Smooth muscle cell (in vitro differentiated cells): ENCODE data around the gene ZCCHC24. TPM values are rescaled to one million over a fixed set of nuclear protein-coding genes. Genes with fewer than 3 reads are reported as not detected.

Source experiments
- DNase-seq: peaks from one replicate; lab custom pipeline; 2025; ENCODE audit not compliant: unreplicated experiment; lab: John Stamatoyannopoulos, UW
- H2AFZ ChIP-seq: fragments of 200-600 bp; sonication (generic); 2 replicates; pipeline ENCODE4 v1.6.0; 2016; ENCODE audit warnings: antibody characterized with exemption, low read depth, mild to moderate bottlenecking
- H3F3A ChIP-seq: fragments of 200-600 bp; sonication (generic); 2 replicates; pipeline ENCODE4 v1.6.0; 2017; ENCODE audit warnings: antibody characterized with exemption, low read depth
- H3K27ac ChIP-seq: fragments of 200-600 bp; sonication (generic); 2 replicates; pipeline ENCODE4 v1.5.1; 2016; ENCODE audit warnings: low read depth, mild to moderate bottlenecking
- H3K27me3 ChIP-seq: fragments of 200-600 bp; sonication (generic); 2 replicates; pipeline ENCODE4 v1.6.1; 2016; ENCODE audit warnings: low read depth, mild to moderate bottlenecking
- H3K36me3 ChIP-seq: fragments of 200-600 bp; sonication (generic); 2 replicates; pipeline ENCODE4 v1.5.1; 2016; ENCODE audit warnings: low read depth
- H3K4me1 ChIP-seq: fragments of 200-600 bp; sonication (generic); 2 replicates; pipeline ENCODE4 v1.5.1; 2016; ENCODE audit warnings: low read depth
- H3K4me2 ChIP-seq: fragments of 200-600 bp; sonication (generic); 2 replicates; pipeline ENCODE4 v1.6.0; 2016; ENCODE audit warnings: mild to moderate bottlenecking
- H3K4me3 ChIP-seq: fragments of 200-600 bp; sonication (generic); 2 replicates; pipeline ENCODE4 v1.5.1; 2016; ENCODE audit warnings: mild to moderate bottlenecking
- H3K79me2 ChIP-seq: fragments of 200-600 bp; sonication (generic); 2 replicates; pipeline ENCODE4 v1.6.0; 2016; ENCODE audit warnings: low read depth, mild to moderate bottlenecking
- H3K9ac ChIP-seq: fragments of 200-600 bp; sonication (generic); 2 replicates; pipeline ENCODE4 v1.6.0; 2016; ENCODE audit warnings: low read depth
- H3K9me3 ChIP-seq: fragments of 200-600 bp; sonication (generic); replicated peaks from 2 replicates; pipeline ENCODE4 v1.5.1; 2016; ENCODE audit warnings: low read depth
- H4K20me1 ChIP-seq: fragments of 200-600 bp; sonication (generic); 2 replicates; pipeline ENCODE4 v1.6.0; 2016; ENCODE audit warnings: low read depth
- WGBS: methylation state at CpG from one replicate; pipeline ENCODE4 v1.1.7; 2016; ENCODE audit warnings: low lambda C conversion rate; 5-methylcytosine and 5-hydroxymethylcytosine counted together
- polyA plus RNA-seq: library from polyadenylated mRNA; unstranded; fragments of >200 nt; fragmentation: Nextera tagmentation; extraction: Ambion mirVana; gene quantifications from 2 replicates; pipeline ENCODE4 v1.2.1, GENCODE V29; 2016
- total RNA-seq: library from RNA; depleted of rRNA; stranded (reverse); fragments of >200 nt; gene quantifications from 2 replicates; pipeline ENCODE4 v1.2.3, GENCODE V29; 2014
- TF ChIP-seq, protein P1 (sequence below): fragments of 200-600 bp; sonication (generic); IDR thresholded peaks from 2 replicates; pipeline ENCODE4 v1.5.1; 2017; ENCODE audit warnings: borderline replicate concordance, mild to moderate bottlenecking, antibody characterized with exemption; ENCODE audit not compliant: insufficient read depth, poor library complexity, severe bottlenecking

The ZCCHC24 gene
- total and polyA plus RNA-seq, 2 experiments from 2014 or later, result 21.9 to 52.1 TPM

DNA sequence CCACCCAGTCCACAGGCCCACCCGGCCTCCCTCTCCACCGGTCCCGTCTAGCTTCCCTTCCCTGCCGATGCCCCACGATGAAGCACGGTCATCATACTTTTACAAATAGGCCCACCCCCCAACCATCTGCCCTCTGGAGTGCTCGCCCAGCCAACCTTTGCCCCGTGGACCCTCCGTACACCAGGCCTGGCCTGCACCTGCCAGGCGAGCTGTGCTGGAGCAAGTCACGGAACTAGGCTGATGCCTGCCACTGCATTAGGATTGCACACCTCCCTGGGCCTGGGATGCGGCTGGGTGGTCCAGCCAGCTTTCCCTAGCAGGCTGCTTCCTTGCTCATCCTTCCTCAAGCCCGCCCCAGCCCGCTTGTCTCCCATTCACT, 53.4 kb downstream of the ZCCHC24 start:
- no peaks in the 10 kb centered on the region for H4K20me1 ChIP-seq
- no peaks in the 10 kb centered on the region for H3K27me3 ChIP-seq
- H3K9ac ChIP-seq, result no peak overlapping the region
- H3K27ac ChIP-seq, result no peak overlapping the region
- H3F3A ChIP-seq, result peaks cover 8% of the 10 kb centered on the region
- H3K4me2 ChIP-seq, result no peak overlapping the region
- H3K36me3 ChIP-seq, result no peaks in the 10 kb centered on the region
- H2AFZ ChIP-seq, result no peak overlapping the region
- no peak overlapping the region for H3K4me3 ChIP-seq
- TF ChIP-seq, protein P1, sequence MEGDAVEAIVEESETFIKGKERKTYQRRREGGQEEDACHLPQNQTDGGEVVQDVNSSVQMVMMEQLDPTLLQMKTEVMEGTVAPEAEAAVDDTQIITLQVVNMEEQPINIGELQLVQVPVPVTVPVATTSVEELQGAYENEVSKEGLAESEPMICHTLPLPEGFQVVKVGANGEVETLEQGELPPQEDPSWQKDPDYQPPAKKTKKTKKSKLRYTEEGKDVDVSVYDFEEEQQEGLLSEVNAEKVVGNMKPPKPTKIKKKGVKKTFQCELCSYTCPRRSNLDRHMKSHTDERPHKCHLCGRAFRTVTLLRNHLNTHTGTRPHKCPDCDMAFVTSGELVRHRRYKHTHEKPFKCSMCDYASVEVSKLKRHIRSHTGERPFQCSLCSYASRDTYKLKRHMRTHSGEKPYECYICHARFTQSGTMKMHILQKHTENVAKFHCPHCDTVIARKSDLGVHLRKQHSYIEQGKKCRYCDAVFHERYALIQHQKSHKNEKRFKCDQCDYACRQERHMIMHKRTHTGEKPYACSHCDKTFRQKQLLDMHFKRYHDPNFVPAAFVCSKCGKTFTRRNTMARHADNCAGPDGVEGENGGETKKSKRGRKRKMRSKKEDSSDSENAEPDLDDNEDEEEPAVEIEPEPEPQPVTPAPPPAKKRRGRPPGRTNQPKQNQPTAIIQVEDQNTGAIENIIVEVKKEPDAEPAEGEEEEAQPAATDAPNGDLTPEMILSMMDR, result no peak
- H3K79me2 ChIP-seq, result peaks cover 29% of the 10 kb centered on the region
- DNase-seq, result no peak
- 89% methylated on average over 14 of the region's 14 CpGs for WGBS
- H3K4me1 ChIP-seq, result no peaks in the 10 kb centered on the region
- H3K9me3 ChIP-seq, result no peaks in the 10 kb centered on the region

DNA sequence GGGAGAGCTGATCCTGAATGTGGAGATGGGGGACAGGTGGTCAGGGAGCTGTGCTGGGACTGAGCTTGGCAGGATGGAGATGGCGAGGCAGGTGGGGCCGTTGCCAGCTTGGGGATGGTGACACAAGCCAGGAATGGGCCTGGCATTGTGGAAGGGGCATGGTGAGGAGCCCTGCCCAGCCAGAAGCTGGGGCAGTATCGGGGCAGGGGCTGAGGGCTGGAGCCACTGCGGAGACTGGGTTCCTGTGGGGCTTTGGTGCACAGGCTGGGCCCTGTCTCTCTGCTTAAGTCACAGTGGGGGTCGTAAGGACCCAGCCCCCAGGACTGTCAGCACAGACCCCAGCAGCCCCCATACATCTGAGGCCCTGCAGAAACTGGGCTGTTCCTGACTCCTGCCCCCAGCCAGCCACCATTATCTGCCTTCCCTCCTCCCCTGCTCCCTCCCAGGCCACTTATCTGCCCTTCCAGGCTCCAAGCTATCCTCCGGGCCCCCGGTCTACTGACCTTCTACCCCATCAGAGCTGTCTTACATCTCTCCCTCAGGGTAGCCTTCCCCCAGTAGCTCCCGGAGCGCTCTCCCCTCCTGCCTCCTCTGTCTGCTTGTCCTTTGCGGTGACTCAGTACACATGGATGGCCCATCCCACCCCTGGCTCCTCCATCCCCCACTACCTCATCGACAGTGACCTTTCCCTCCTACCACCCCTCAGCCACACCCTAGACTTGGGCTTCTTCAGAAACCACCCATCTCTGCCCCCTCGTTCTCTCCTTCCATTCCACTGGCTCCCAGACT, 54.0 kb downstream of the ZCCHC24 start:
- no peaks in the 10 kb centered on the region for H3K4me1 ChIP-seq
- H4K20me1 ChIP-seq, result no peaks in the 10 kb centered on the region
- 62% methylated on average over 9 of the region's 12 CpGs for WGBS
- no peaks in the 10 kb centered on the region for H3K27me3 ChIP-seq
- H3K27ac ChIP-seq, result no peak overlapping the region
- H3K79me2 ChIP-seq, result peaks cover 24% of the 10 kb centered on the region
- no peak overlapping the region for H3K4me2 ChIP-seq
- TF ChIP-seq, protein P1, result no peak
- peaks cover 3% of the 10 kb centered on the region for H3F3A ChIP-seq
- H3K36me3 ChIP-seq, result no peaks in the 10 kb centered on the region
- no peak overlapping the region for H3K9ac ChIP-seq
- no peak for DNase-seq
- H3K4me3 ChIP-seq, result no peak overlapping the region
- no peaks in the 10 kb centered on the region for H3K9me3 ChIP-seq
- H2AFZ ChIP-seq, result no peak overlapping the region

DNA sequence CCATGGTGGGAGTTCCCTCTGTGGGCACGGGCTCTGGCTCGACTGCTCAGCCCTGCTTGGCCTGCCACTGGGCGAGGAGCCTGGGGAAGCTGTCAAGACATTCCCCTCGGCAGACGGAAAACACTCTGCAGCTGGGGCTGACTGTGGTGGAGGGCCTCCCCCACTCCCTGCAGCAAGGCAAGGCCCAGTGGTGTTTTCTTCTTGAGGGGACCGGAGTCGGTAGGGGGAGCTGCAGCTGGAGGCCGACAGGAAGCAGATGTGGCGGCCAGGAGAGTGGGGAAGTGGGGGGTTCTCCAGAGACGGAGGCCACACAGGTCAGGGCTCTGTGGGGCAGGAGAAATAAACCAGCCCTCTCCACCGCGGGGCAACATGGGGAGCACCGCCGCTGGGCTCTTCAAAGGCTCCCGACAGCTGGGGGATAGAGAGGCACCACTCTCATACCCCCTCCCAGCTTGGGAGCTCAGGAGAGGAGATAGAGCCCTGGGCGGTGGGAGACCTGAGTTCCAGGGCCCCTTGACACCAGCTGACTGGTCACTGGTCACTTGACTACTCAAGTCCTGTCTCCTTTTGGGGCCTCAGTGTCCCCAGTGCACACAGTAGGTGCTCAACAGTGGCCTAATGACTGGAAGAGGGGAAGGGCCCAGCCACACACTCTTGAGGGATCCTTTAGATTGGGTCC, 54.7 kb downstream of the ZCCHC24 start:
- no peak overlapping the region for H3K27ac ChIP-seq

More for the DNA sequence above, 54.7 kb downstream of the ZCCHC24 start:
- no peak overlapping the region for H3K4me2 ChIP-seq
- TF ChIP-seq, protein P1, result no peak
- H3K36me3 ChIP-seq, result no peaks in the 10 kb centered on the region
- H4K20me1 ChIP-seq, result no peaks in the 10 kb centered on the region
- H3K79me2 ChIP-seq, result peaks cover 16% of the 10 kb centered on the region
- H3K9ac ChIP-seq, result no peak overlapping the region
- 81% methylated on average over 16 of the region's 16 CpGs for WGBS
- no peaks in the 10 kb centered on the region for H3K9me3 ChIP-seq
- no peaks in the 10 kb centered on the region for H3K27me3 ChIP-seq
- no peak overlapping the region for H3K4me3 ChIP-seq
- H3K4me1 ChIP-seq, result no peaks in the 10 kb centered on the region
- no peak for DNase-seq
- H3F3A ChIP-seq, result no peaks in the 10 kb centered on the region
- H2AFZ ChIP-seq, result no peak overlapping the region
